Psoas muscle (tissue), 8 donors: Measurements from ENCODE around the gene DGCR2. TPM values are rescaled to one million over a fixed set of nuclear protein-coding genes. Genes with fewer than 3 reads are reported as not detected.

Source experiments
- ATAC-seq, 4 donors: fragments of 200-7000 bp; cut with Tn5 transposase; one replicate each; pipeline ENCODE4 v1.9.1; 2020; ENCODE audit warnings: moderate library complexity in 3 of 4, mild to moderate bottlenecking in 2 of 4
- DNase-seq, 2 donors: peaks; one replicate each; pipeline ENCODE4 v3.0.0-alpha.2; 2020
- H3K27ac ChIP-seq: fragments of 200-600 bp; one replicate; pipeline ENCODE4 v1.8.0; 2022
- H3K27me3 ChIP-seq, 3 donors: fragments of 200-600 bp in 1 of 3; one replicate each; pipeline versions ENCODE4 v1.6.1 to v1.8.0; 2013 to 2022; ENCODE audit warnings: low read length in 2 of 3, mild to moderate bottlenecking in 2 of 3, moderate library complexity in 1 of 3; ENCODE audit not compliant: insufficient read depth in 3 of 3
- H3K36me3 ChIP-seq, 2 donors: fragments of 200-600 bp in 1 of 2; one replicate each; pipeline versions ENCODE4 v1.6.1 to v1.8.0; 2013 to 2022; ENCODE audit warnings: low read depth in 1 of 2, mild to moderate bottlenecking in 1 of 2, moderate library complexity in 1 of 2; ENCODE audit not compliant: insufficient read depth in 1 of 2
- H3K4me1 ChIP-seq: fragments of 200-600 bp; one replicate; pipeline ENCODE4 v1.8.0; 2022
- H3K4me3 ChIP-seq: fragments of 200-600 bp; one replicate; pipeline ENCODE4 v1.8.0; 2022; ENCODE audit warnings: mild to moderate bottlenecking
- H3K9me3 ChIP-seq: fragments of 200-600 bp; one replicate; pipeline ENCODE4 v1.8.0; 2022
- CTCF ChIP-seq: fragments of 200-600 bp; IDR thresholded peaks from one replicate; pipeline ENCODE4 v1.8.0; 2022; ENCODE audit warnings: antibody characterized with exemption
- WGBS, 3 donors: extraction: QIAGEN DNeasy Blood & Tissue Kit; methylation state at CpG; one replicate each; pipeline versions ENCODE4 v1.1.6 to v1.1.7; 2013; 5-methylcytosine and 5-hydroxymethylcytosine counted together
- intact Hi-C, 2 donors: fragments of 100-400 bp; cut with DNase I; formaldehyde crosslinking; loops; one replicate each; pipeline versions ENCODE4 v1.11.0 to v1.14.2; 2022
- long read RNA-seq, 2 donors: library from polyadenylated mRNA; unstranded; transcript quantifications; one replicate each; pipeline ENCODE4 v2.0.0, GENCODE V29; 2021
- polyA plus RNA-seq, 3 donors: library from polyadenylated mRNA; stranded (reverse); fragments of 200-250 nt; gene quantifications; one replicate each; pipeline ENCODE4 v1.2.3, GENCODE V29; 2013
- total RNA-seq, 4 donors: library from RNA; stranded (reverse); fragmentation: NEBNext Ultra II Directional in 2 of 4; extraction: Animal tissue kit (Norgen Biotek cat#: 25700) in 2 of 4; gene quantifications; one replicate each; pipeline versions ENCODE4 v1.2.1 to v1.2.4, GENCODE V29; 2021 to 2023
- donor health status: healthy with polysubstance abuse.
- donor health status: DM: no; HTN: no; CAD: no; lungs with moderate emphysema.
- donor health status: Bipolar disorder and iron deficiency.
- donor health status: healthy.
- donor health status: DM: yes; HTN: yes; CAD: no.
- donor health status: DM: no; HTN: no; CAD: no.
- donor health status: DM: no; HTN: no; CAD: no.
- donor health status: DM: yes; HTN: yes; CAD: no.

The DGCR2 gene, protein sequence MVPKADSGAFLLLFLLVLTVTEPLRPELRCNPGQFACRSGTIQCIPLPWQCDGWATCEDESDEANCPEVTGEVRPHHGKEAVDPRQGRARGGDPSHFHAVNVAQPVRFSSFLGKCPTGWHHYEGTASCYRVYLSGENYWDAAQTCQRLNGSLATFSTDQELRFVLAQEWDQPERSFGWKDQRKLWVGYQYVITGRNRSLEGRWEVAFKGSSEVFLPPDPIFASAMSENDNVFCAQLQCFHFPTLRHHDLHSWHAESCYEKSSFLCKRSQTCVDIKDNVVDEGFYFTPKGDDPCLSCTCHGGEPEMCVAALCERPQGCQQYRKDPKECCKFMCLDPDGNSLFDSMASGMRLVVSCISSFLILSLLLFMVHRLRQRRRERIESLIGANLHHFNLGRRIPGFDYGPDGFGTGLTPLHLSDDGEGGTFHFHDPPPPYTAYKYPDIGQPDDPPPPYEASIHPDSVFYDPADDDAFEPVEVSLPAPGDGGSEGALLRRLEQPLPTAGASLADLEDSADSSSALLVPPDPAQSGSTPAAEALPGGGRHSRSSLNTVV
- 10 to 100 TPM; 13.1 to 27.6 (median 25.9) TPM for total RNA-seq
- 10 to 100 TPM; 13.2 to 24.5 (median 15.0) TPM for polyA plus RNA-seq
- long read RNA-seq, donor 1, full-length matches to known transcripts, result 6 of 22 reads
- long read RNA-seq, donor 1, partial matches to known transcripts, result 4 of 22 reads
- long read RNA-seq, donor 1, other reads (novel, unspliced or antisense), result 12 of 22 reads
- long read RNA-seq, donor 2, full-length matches to known transcripts, result 40 of 109 reads
- long read RNA-seq, donor 2, partial matches to known transcripts, result 17 of 109 reads
- long read RNA-seq, donor 2, other reads (novel, unspliced or antisense), result 52 of 109 reads

- H3K36me3 ChIP-seq, result no peaks in the 10 kb centered on the region
- no peaks in the 10 kb centered on the region for H3K27me3 ChIP-seq
- peak within 1 kb of the TSS; percentile 90 for H3K4me3 ChIP-seq
- TF ChIP-seq CTCF, result no peak
- H3K27ac ChIP-seq, result peak within 1 kb of the TSS; percentile 93
- DNase-seq (peak; percentile 97 to 99), ATAC-seq (peak; percentile 93 to 95 (median 94))
- H3K4me1 ChIP-seq, result peaks cover 48% of the 10 kb centered on the region
- no peaks in the 10 kb centered on the region for H3K9me3 ChIP-seq
- 0 to 1% (median 0%) methylated on average over 26 to 67 of the region's 67 CpGs for WGBS, 3 donors
- intact Hi-C loops, result loop anchor here (1.0 to 5.0 kb wide), 2 partner anchors 35 to 310 kb away; partner anchors contain the start of gene MRPL40 (in 1 of the 2)
These were observed at the start of gene DGCR2 for GRCh38 chr22:19122143-19122751. TSS of gene DGCR2 (minus strand) at chr22:19122412. CDS start at chr22:19122206, 206 bp downstream.

- Histone ChIP-seq H3K9me3 (no peaks in the 10 kb centered on the region), H3K4me1 (peaks cover 17% of the 10 kb centered on the region), H3K4me3 (peak overlapping the region; percentile 81), H3K27me3 (peaks cover 0 to 34% (median 13%) of the 10 kb centered on the region in 3 donors), H3K36me3 (no peaks in the 10 kb centered on the region), H3K27ac (no peak overlapping the region)
- TF ChIP-seq CTCF, result no peak
- intact Hi-C loops, result no loop called here
- DNase-seq (no peak), ATAC-seq (no peak)
- 37 to 38% (median 37%) methylated on average over 7 of the region's 7 CpGs for WGBS, 3 donors
These were observed 47.7 kb upstream of the DGCR2 start for GRCh38 chr22:19169947-19170318.

DNA sequence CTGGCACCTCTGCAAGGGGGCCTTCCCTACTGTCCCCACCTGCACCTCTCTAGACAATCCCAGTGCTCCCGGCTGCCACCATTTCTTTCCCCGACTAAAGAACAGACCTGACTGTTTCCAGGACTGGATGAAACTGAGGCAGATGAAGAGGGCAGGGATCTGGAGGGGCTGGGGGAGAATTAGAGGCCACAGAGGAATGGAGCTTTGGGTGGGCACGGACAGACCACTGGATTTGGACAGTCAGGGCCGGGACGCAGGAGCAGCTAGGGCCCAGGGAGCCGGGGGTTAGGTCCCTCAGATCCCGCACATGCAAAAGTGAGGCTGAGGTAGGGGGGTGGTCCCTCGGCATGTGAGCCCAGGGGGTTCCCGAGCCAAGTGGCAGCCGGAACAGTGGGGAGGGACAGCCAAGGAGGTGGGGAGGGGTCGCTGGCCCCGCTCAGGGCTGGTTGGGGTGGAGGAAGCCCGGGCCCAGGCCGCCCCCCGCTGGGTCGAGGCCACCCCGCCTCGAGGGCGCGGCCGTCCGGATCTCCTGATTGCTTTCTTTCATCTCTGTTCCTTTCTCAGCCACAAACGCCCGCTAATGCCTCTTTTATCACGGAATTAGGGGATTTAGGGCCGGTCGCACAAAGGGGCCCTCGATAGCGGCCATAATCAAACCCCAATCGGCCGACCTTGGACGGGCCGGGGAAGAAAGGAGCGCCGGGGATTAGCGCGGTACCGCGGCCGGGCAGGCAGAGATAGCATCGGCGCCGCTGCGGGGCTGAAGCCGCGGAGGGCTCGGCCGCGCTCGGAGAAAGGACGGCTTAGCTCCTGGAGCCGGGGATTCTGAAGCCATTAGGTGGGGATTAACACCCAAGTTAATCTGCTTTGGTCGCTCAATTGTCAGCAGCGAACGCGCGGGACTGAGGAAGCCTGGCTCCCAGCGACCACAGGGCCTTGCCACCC, 47.1 kb upstream of the DGCR2 start:
- H3K9me3 ChIP-seq, result no peaks in the 10 kb centered on the region
- no peak for ATAC-seq
- H3K27ac ChIP-seq, result no peak overlapping the region
- 4 to 8% (median 5%) methylated on average over 46 to 58 of the region's 58 CpGs for WGBS, 3 donors
- intact Hi-C loops, result no loop called here
- H3K4me1 ChIP-seq, result peaks cover 12% of the 10 kb centered on the region
- no peaks in the 10 kb centered on the region for H3K36me3 ChIP-seq
- no peak for DNase-seq
- H3K4me3 ChIP-seq, result peak overlapping the region; percentile 81
- no peak for TF ChIP-seq CTCF
- peaks cover 0 to 41% (median 13%) of the 10 kb centered on the region in 3 donors for H3K27me3 ChIP-seq
